ENCODE results near the gene CAV2. TPM values are rescaled to one million over a fixed set of nuclear protein-coding genes. Genes with fewer than 3 reads are reported as not detected.

Gene CAV2
- total RNA-seq, 1 experiment from 2014 or later, result 286 TPM

GRCh38 chr7:116465125-116465524 lies 34.4 kb upstream of the CAV2 start:
- H3K36me3 ChIP-seq (ENCODE audit: insufficient read depth, low read length, poor library complexity, severe bottlenecking), result peaks cover 15% of the 10 kb centered on the region
- peak overlapping the region; percentile 99 for H3K27ac ChIP-seq (ENCODE audit: low read depth, low read length, poor library complexity, severe bottlenecking)
- intact Hi-C loops (cut with micrococcal nuclease; ENCODE audit: unreplicated experiment), result no loop called here
- ChIA-PET CTCF (no interaction called here), POLR2A (ENCODE audit: low non-redundant PET) (interaction anchor here (0.6 kb wide), 1 partner anchor 116 kb away, joined by 3 read pairs; no protein-coding TSS in a partner anchor)
- no TSS peak for BruUV-seq (replicated peaks)
- H3K4me3 ChIP-seq (ENCODE audit: low read depth, low read length, poor library complexity, severe bottlenecking), result no peak overlapping the region
- DNase-seq (ENCODE audit: low spot score), result no peak
- H3K27me3 ChIP-seq (replicated peaks; ENCODE audit: insufficient read depth, low read depth, low read length, poor library complexity), result no peaks in the 10 kb centered on the region
- no peaks in the 10 kb centered on the region for H3K9me3 ChIP-seq (ENCODE audit: low read depth, low read length, poor library complexity, severe bottlenecking)
- peaks cover 85% of the 10 kb centered on the region for H3K4me1 ChIP-seq (ENCODE audit: insufficient read depth, low read length, poor library complexity, severe bottlenecking)
- TF ChIP-seq, protein P1, sequence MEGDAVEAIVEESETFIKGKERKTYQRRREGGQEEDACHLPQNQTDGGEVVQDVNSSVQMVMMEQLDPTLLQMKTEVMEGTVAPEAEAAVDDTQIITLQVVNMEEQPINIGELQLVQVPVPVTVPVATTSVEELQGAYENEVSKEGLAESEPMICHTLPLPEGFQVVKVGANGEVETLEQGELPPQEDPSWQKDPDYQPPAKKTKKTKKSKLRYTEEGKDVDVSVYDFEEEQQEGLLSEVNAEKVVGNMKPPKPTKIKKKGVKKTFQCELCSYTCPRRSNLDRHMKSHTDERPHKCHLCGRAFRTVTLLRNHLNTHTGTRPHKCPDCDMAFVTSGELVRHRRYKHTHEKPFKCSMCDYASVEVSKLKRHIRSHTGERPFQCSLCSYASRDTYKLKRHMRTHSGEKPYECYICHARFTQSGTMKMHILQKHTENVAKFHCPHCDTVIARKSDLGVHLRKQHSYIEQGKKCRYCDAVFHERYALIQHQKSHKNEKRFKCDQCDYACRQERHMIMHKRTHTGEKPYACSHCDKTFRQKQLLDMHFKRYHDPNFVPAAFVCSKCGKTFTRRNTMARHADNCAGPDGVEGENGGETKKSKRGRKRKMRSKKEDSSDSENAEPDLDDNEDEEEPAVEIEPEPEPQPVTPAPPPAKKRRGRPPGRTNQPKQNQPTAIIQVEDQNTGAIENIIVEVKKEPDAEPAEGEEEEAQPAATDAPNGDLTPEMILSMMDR (conservative IDR thresholded peaks at IDR 0.05; ENCODE audit: low read depth, low read length), result no peak
- TF ChIP-seq EZH2 (IDR thresholded peaks at IDR 0.05; ENCODE audit: borderline replicate concordance, low read depth, low read length, poor library complexity, severe bottlenecking), result no peak

DNA sequence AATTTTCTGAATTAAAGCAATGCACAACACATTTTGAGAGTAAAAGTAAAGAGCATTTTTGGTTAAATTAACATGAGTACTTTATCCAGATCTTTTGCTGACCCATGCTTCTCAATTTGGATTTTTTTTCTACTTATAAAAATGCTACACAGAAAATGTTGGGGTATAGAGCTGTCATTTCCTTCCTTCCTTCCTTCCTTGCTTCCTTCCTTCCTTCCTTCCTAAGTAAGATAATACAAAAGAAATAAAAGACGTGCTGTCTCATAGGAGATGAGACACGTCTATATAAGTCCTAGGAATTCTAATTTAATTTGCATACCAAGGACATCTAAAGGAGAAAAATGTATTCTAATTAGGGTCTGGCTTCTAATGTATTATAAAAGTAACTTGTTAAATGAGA lies 31.0 kb upstream of the CAV2 start:
- no peaks in the 10 kb centered on the region for H3K27me3 ChIP-seq (replicated peaks; ENCODE audit: insufficient read depth, low read depth, low read length, poor library complexity)
- ChIA-PET POLR2A (ENCODE audit: low non-redundant PET) (interaction anchor here (0.6 to 1.1 kb wide), 4 partner anchors 18 to 57 kb away, joined by 3 to 25 read pairs (median 3); no protein-coding TSS in a partner anchor), CTCF (interaction anchor here (0.8 kb wide), 1 partner anchor 27 kb away, joined by 3 read pairs; no protein-coding TSS in a partner anchor)
- H3K27ac ChIP-seq (ENCODE audit: low read depth, low read length, poor library complexity, severe bottlenecking), result peak overlapping the region; percentile 99
- H3K4me1 ChIP-seq (ENCODE audit: insufficient read depth, low read length, poor library complexity, severe bottlenecking), result peaks cover 83% of the 10 kb centered on the region
- no peak overlapping the region for H3K4me3 ChIP-seq (ENCODE audit: low read depth, low read length, poor library complexity, severe bottlenecking)
- no peak for TF ChIP-seq EZH2 (IDR thresholded peaks at IDR 0.05; ENCODE audit: borderline replicate concordance, low read depth, low read length, poor library complexity, severe bottlenecking)
- TF ChIP-seq, protein P1 (conservative IDR thresholded peaks at IDR 0.05; ENCODE audit: low read depth, low read length), result no peak
- peak; percentile 96 for DNase-seq (ENCODE audit: low spot score)
- no TSS peak for BruUV-seq (replicated peaks)
- intact Hi-C loops (cut with micrococcal nuclease; ENCODE audit: unreplicated experiment), result loop anchor here (1.0 to 2.0 kb wide), 3 partner anchors 30 to 209 kb away; partner anchors contain the start of gene CAV2
- H3K9me3 ChIP-seq (ENCODE audit: low read depth, low read length, poor library complexity, severe bottlenecking), result no peaks in the 10 kb centered on the region
- peaks cover 13% of the 10 kb centered on the region for H3K36me3 ChIP-seq (ENCODE audit: insufficient read depth, low read length, poor library complexity, severe bottlenecking)

GRCh38 chr7:116477625-116478024 lies 21.9 kb upstream of the CAV2 start:
- Histone ChIP-seq H3K4me3 (ENCODE audit: low read depth, low read length, poor library complexity, severe bottlenecking) (no peak overlapping the region), H3K27ac (ENCODE audit: low read depth, low read length, poor library complexity, severe bottlenecking) (peak overlapping the region; percentile 51), H3K9me3 (ENCODE audit: low read depth, low read length, poor library complexity, severe bottlenecking) (peaks cover 18% of the 10 kb centered on the region), H3K27me3 (replicated peaks; ENCODE audit: insufficient read depth, low read depth, low read length, poor library complexity) (no peaks in the 10 kb centered on the region), H3K4me1 (ENCODE audit: insufficient read depth, low read length, poor library complexity, severe bottlenecking) (peaks cover under 1% of the 10 kb centered on the region), H3K36me3 (ENCODE audit: insufficient read depth, low read length, poor library complexity, severe bottlenecking) (peaks cover 14% of the 10 kb centered on the region)
- TF ChIP-seq, protein P1 (conservative IDR thresholded peaks at IDR 0.05; ENCODE audit: low read depth, low read length), result no peak
- no peak for TF ChIP-seq EZH2 (IDR thresholded peaks at IDR 0.05; ENCODE audit: borderline replicate concordance, low read depth, low read length, poor library complexity, severe bottlenecking)
- no peak for DNase-seq (ENCODE audit: low spot score)
- POLR2A ChIA-PET (ENCODE audit: low non-redundant PET), result interaction anchor here (0.7 kb wide), 1 partner anchor 98 kb away, joined by 7 read pairs; no protein-coding TSS in a partner anchor
- no TSS peak for BruUV-seq (replicated peaks)
- CTCF ChIA-PET, result no interaction called here
- intact Hi-C loops (cut with micrococcal nuclease; ENCODE audit: unreplicated experiment), result no loop called here
